Stomach smooth muscle (tissue), 2 donors: Measurements from ENCODE around the gene ADAMTS2.

Source experiments
- H3K27ac ChIP-seq: one replicate; pipeline ENCODE4 v1.7.0; 2013; ENCODE audit warnings: mild to moderate bottlenecking, low read length, inconsistent platforms
- H3K27me3 ChIP-seq, 2 donors: one replicate each; pipeline ENCODE4 v1.7.0; 2013; ENCODE audit warnings: low read length in 2 of 2; ENCODE audit not compliant: insufficient read depth in 2 of 2, control insufficient read depth in 1 of 2
- H3K36me3 ChIP-seq, 2 donors: one replicate each; pipeline ENCODE4 v1.7.0; 2013; ENCODE audit warnings: low read length in 2 of 2; ENCODE audit not compliant: control insufficient read depth in 2 of 2, insufficient read depth in 2 of 2
- H3K4me1 ChIP-seq: one replicate; pipeline ENCODE4 v1.7.0; 2013; ENCODE audit warnings: low read length; ENCODE audit not compliant: control insufficient read depth, insufficient read depth
- H3K4me3 ChIP-seq, 2 donors: one replicate each; pipeline ENCODE4 v1.7.0; 2013; ENCODE audit warnings: low read length in 2 of 2
- H3K9ac ChIP-seq, 2 donors: one replicate each; pipeline ENCODE4 v1.7.0; 2013; ENCODE audit warnings: low read length in 2 of 2, mild to moderate bottlenecking in 1 of 2
- H3K9me3 ChIP-seq, 2 donors: one replicate each; pipeline ENCODE4 v1.7.0; 2013; ENCODE audit warnings: low read length in 2 of 2; ENCODE audit not compliant: control insufficient read depth in 2 of 2
- donor health status: healthy.
- donor health status: Pancreatic carcinoma.

ADAMTS2 gene

GRCh38 chr5:179203248-179203647 is 142.0 kb downstream of the ADAMTS2 start:
- Histone ChIP-seq H3K27me3 (no peaks in the 10 kb centered on the region), H3K4me3 (no peak overlapping the region), H3K9me3 (no peaks in the 10 kb centered on the region), H3K4me1 (no peaks in the 10 kb centered on the region), H3K9ac (no peak overlapping the region), H3K36me3 (no peaks in the 10 kb centered on the region), H3K27ac (no peak overlapping the region)

- no peaks in the 10 kb centered on the region for H3K27me3 ChIP-seq
Observed at GRCh38 chr5:179201986-179202385, 143.3 kb downstream of the ADAMTS2 start.

GRCh38 chr5:179199246-179199645 is 146.0 kb downstream of the ADAMTS2 start:
- Histone ChIP-seq H3K27ac (no peak overlapping the region), H3K9me3 (no peaks in the 10 kb centered on the region), H3K4me1 (no peaks in the 10 kb centered on the region)

More at GRCh38 chr5:179201986-179202385, 143.3 kb downstream of the ADAMTS2 start:
- no peaks in the 10 kb centered on the region for H3K36me3 ChIP-seq
- no peaks in the 10 kb centered on the region for H3K4me1 ChIP-seq
- no peak overlapping the region for H3K27ac ChIP-seq
- no peak overlapping the region for H3K4me3 ChIP-seq
- no peak overlapping the region for H3K9ac ChIP-seq
- H3K9me3 ChIP-seq: no peaks in the 10 kb centered on the region

GRCh38 chr5:179198825-179199224 is 146.4 kb downstream of the ADAMTS2 start:
- Histone ChIP-seq H3K9me3 (no peaks in the 10 kb centered on the region), H3K4me1 (no peaks in the 10 kb centered on the region), H3K36me3 (no peaks in the 10 kb centered on the region), H3K9ac (no peak overlapping the region), H3K27me3 (no peaks in the 10 kb centered on the region), H3K4me3 (no peak overlapping the region), H3K27ac (no peak overlapping the region)

More at GRCh38 chr5:179199246-179199645, 146.0 kb downstream of the ADAMTS2 start:
- no peaks in the 10 kb centered on the region for H3K36me3 ChIP-seq
- H3K4me3 ChIP-seq: no peak overlapping the region
- H3K27me3 ChIP-seq: no peaks in the 10 kb centered on the region
- no peak overlapping the region for H3K9ac ChIP-seq

- Histone ChIP-seq H3K4me3 (no peak overlapping the region), H3K36me3 (no peaks in the 10 kb centered on the region), H3K4me1 (no peaks in the 10 kb centered on the region), H3K9me3 (no peaks in the 10 kb centered on the region), H3K27me3 (peaks cover 0 to 2% of the 10 kb centered on the region in 2 donors), H3K27ac (no peak overlapping the region), H3K9ac (no peak overlapping the region)
Observed at GRCh38 chr5:179196405-179197079, 148.7 kb downstream of the ADAMTS2 start.

- Histone ChIP-seq H3K9ac (no peak overlapping the region), H3K9me3 (no peaks in the 10 kb centered on the region), H3K27ac (no peak overlapping the region), H3K4me1 (no peaks in the 10 kb centered on the region), H3K4me3 (no peak overlapping the region), H3K27me3 (peaks cover 0 to 2% of the 10 kb centered on the region in 2 donors), H3K36me3 (no peaks in the 10 kb centered on the region)
Observed at GRCh38 chr5:179195561-179196404, 149.5 kb downstream of the ADAMTS2 start.

GRCh38 chr5:179194941-179195381 is 150.3 kb downstream of the ADAMTS2 start:
- H3K4me1 ChIP-seq: no peaks in the 10 kb centered on the region
- H3K27ac ChIP-seq: no peak overlapping the region
- H3K27me3 ChIP-seq: peaks cover 0 to 2% of the 10 kb centered on the region in 2 donors
- no peaks in the 10 kb centered on the region for H3K9me3 ChIP-seq
- H3K36me3 ChIP-seq: no peaks in the 10 kb centered on the region
- H3K9ac ChIP-seq: no peak overlapping the region
- no peak overlapping the region for H3K4me3 ChIP-seq

GRCh38 chr5:179194201-179194910 is 150.9 kb downstream of the ADAMTS2 start:
- Histone ChIP-seq H3K9ac (no peak overlapping the region), H3K36me3 (no peaks in the 10 kb centered on the region), H3K27ac (no peak overlapping the region), H3K9me3 (no peaks in the 10 kb centered on the region), H3K27me3 (peaks cover 0 to 2% of the 10 kb centered on the region in 2 donors), H3K4me3 (no peak overlapping the region), H3K4me1 (no peaks in the 10 kb centered on the region)

- Histone ChIP-seq H3K4me3 (no peak overlapping the region), H3K9me3 (no peaks in the 10 kb centered on the region), H3K36me3 (no peaks in the 10 kb centered on the region), H3K9ac (no peak overlapping the region), H3K27me3 (peaks cover 0 to 2% of the 10 kb centered on the region in 2 donors), H3K4me1 (no peaks in the 10 kb centered on the region), H3K27ac (no peak overlapping the region)
Observed at GRCh38 chr5:179193746-179194145, 151.5 kb downstream of the ADAMTS2 start.

GRCh38 chr5:179192891-179193470 is 152.3 kb downstream of the ADAMTS2 start:
- Histone ChIP-seq H3K4me1 (no peaks in the 10 kb centered on the region), H3K4me3 (no peak overlapping the region), H3K9me3 (no peaks in the 10 kb centered on the region), H3K9ac (no peak overlapping the region), H3K27ac (no peak overlapping the region), H3K36me3 (no peaks in the 10 kb centered on the region), H3K27me3 (peaks cover 0 to 2% of the 10 kb centered on the region in 2 donors)
